GM19455 (cell line): Measurements from ENCODE around the gene DDHD1.
"Not testable (repeated sequence)": the region's sequence is repeated elsewhere in the genome, so short reads cannot be mapped to it uniquely, and the experiment has no call there.

ENCODE experiments used
- ATAC-seq: cut with Tn5 transposase; IDR thresholded peaks from one replicate; pipeline ENCODE4 v1.9.1; 2021; ENCODE audit not compliant: unreplicated experiment

The DDHD1 gene

DNA sequence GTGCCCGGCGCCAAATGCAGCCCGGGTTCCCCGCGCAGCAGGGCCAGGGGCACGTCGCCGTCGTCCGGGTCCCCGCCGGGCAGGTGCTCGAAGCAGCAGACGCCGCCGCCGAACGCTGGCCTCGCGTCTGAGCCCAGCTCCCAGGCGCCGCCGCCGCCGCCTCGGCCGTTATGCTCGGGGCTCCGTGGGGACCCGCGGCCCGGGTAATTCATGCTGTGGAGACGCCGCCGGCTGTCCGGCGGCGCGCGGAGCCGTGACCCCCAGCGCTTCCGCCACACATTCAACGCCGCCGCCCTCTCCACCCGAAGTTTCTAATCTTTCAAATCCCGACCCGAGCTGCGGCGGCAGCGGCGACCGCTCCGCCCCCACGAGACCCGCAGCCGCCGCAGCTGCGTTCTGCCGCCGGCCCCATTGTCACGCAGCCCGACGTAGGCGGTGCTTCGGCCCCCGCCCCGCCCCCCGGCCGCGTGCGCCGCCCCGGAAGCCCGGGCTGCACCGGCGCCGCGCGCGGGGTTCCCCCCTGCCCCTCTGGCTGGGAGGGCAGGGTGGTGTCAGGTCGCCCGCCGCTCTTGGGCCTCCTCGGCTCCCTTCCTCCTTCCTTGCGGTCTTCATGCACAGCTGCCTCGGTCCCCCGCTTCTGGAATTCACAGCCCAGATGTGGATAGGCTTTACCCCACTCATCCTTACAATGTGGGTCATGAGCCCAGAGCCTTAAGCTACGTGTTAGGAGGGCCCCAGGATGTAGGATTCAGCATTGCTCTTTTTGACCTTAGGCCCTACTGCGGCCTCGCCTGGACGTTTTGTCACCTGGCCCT lies at the start of gene DDHD1:
Gene DDHD1, minus strand, starts transcription at position 437 of the 815 bp plus-strand sequence. Its CDS starts 225 bp downstream, at position 212.
- peak; percentile 66 for ATAC-seq

DNA sequence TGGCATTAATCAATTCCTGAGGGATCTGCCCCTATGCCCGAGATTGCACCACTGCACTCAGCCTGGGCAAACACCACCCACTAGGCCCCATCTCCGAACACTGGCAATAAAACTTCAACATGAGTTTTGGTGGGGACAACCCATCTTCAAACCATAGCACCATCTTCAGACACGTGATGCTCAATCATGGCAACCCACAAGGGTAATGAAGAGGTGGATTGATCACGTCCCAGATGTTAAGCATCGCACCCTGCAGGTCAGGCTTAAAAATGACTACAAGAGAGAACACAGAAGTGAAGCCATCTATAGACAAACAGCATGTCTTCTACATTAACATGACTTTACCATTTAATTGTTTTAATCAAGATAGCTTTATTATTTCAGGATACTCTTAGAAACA lies 42.8 kb upstream of the DDHD1 start:
- ATAC-seq: no peak

DNA sequence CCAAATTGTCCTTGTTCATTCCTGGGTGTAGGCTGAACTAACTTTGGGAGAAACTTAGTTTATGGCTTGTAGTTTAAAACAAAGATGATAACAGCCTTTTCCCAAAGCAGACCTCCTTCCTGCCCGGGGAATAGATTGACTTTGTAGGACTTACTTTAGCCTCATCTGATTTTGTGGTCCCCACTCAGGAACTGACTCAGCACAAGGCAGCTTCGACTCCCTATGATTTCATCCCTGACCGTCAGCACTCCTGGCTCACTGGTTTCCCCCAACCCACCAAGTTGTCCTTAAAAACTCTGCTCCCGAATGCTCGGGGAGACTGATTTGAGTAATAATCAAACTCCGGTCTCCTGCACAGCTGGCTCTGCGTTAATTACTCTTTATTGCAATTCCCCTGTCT lies 40.1 kb upstream of the DDHD1 start:
- no peak for ATAC-seq

DNA sequence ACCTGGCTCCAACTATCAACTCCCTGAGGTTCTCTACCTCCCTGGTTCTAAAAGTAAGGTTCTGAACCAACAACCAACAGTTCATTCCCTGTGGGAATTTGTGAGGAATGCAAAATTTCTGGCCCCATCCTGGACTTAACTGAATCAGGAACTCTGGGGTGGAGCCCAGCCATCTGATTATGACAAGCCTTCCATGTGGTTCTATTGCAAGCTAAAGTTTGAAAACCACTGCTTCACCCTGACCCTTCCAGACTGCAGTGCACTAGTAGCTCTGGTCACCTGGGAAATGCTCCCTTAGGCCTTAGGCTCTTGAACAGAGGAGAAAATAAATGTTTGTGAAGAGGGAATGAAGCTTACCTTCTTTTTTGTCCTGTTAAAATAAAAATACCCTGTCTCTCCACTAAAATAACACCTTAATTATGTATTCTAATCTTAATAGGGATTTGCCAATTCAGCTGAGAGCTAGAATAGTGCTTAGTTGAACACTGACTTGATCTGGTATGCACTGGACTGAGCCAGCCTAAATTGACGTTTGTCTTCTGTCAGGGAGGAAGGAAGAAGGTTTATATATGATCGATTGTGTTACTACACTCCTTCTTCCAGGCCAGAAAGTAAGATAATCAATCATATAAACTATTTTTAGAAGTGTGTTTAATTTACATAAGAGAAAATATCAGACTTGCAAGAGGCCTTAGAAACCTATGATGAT lies 39.1 kb upstream of the DDHD1 start:
- no peak for ATAC-seq

DNA sequence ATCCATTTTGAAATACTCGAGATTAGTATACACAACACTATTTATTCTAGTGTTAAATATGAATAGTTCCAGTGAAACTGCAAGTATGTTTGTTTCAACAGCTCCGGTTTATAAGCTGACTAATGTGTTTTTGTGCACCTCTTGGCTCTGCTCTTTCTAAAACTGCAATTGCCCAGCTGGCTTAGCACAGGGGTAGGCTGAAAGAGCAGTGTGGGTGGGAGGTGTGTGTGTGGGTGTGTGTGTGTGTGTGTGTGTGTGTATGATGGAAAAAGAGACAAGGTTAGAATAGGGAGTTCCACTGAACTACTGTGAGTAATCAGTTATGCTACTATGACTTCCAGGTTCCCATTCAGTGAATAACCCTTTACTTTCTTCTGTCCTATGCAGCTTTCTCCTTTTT lies 37.8 kb upstream of the DDHD1 start:
- no peak for ATAC-seq

DNA sequence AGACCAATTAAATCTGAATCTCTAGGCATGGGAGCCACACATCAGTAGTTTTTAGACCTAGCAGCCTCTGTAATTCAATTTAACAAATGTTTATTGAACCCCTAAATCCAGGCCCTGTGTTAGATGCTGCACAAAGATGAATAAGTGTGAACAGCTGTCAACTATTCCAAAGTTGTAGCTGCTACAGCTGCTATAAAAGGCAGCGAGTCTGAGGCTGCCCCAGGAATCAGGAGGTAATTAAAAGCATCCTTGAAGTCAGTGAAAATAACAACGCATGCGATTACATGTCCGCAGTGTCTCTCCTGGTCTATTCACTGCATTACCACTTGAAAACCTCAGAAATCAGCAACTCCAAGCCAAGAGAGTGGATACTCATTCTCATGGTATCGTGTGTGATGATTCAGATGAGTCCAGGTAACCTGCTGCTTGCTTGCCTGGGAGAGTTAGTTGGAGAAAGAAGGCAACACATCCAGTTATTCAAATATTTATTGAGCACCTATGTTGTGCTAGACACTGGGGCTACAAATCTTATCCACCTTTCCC lies 34.9 kb upstream of the DDHD1 start:
- ATAC-seq: no peak

DNA sequence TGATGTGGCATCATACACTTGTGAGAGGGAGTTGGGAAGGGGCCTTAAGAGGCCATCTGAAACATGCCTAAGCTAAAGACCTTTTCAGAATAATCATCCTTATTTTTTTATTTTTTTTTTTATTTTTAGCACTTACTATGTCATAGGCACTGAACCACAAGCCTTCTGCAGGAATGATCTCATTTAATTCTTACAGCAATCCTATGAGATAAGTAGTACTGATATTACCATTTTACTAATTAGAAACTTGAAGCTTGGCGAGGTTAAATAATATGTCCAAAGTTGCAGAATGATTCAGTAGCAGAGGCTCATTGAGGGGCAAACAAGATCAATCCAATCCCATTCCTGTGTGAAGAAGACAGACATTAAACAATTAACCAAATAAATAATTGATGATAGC lies 33.4 kb upstream of the DDHD1 start:
- ATAC-seq: no peak

DNA sequence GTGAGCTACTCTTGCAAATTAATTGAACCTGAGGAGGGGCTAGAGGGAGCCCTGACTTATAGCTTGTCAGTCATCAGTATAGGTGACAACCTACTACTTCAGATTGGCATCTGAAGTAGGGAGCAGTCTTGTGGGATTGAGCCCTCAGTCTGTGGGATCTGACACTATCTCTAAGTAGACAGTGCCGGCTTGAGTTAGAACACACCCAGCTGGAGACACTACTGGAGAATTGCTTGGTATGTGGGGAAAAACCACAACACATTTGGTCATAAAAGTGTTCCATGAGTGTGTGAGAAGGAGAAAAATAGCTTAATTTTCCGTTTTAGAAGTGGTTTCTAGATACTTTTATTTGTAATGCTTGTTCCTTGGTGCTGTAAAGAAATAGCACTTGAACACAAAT lies 30.5 kb upstream of the DDHD1 start:
- ATAC-seq: no peak

DNA sequence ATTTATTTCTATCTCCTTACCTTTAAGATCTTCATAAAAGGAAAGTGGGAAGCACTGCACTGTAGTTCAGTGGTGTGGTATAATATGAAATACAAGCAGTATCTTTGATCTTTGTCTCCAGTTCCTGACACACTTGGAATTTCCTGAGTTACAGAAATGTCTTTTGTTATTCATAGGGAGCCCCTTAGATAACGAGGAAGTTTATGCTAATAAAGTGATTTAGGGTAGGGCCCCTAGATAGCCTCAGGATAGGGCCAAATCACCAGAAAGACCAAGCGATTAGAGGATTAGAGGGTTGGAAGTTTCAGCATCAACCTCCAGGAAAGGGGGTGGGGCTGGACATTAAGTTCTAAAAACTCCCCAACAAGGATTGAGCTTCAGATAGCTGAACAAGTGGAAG lies 29.9 kb upstream of the DDHD1 start:
- no peak for ATAC-seq

DNA sequence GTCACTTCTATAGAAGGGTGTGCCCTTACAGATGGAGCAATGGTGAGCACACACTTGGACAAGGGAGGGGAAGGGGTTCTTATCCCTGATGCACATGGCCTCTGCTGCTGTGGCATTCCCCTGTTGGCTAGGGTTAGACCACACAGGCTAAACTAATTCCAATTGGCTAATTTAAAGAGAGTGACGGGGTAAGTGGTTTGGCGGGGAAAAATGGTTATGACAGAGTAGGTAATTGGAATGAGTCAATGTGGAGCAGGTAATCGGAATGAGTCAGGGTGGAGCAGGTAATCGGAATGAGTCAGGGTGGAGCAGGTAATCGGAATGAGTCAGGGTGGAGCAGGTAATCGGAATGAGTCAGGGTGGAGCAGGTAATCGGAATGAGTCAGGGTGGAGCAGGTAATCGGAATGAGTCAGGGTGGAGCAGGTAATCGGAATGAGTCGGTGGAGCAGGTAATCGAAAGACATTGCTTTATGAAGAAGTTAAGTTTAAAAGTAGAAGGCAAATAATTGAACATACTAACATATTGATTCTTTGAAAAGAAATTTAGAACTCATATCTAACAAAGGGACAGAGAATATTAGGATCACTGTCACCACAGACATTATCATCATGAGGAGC lies 28.4 kb upstream of the DDHD1 start:
- not testable (repeated sequence) for ATAC-seq

DNA sequence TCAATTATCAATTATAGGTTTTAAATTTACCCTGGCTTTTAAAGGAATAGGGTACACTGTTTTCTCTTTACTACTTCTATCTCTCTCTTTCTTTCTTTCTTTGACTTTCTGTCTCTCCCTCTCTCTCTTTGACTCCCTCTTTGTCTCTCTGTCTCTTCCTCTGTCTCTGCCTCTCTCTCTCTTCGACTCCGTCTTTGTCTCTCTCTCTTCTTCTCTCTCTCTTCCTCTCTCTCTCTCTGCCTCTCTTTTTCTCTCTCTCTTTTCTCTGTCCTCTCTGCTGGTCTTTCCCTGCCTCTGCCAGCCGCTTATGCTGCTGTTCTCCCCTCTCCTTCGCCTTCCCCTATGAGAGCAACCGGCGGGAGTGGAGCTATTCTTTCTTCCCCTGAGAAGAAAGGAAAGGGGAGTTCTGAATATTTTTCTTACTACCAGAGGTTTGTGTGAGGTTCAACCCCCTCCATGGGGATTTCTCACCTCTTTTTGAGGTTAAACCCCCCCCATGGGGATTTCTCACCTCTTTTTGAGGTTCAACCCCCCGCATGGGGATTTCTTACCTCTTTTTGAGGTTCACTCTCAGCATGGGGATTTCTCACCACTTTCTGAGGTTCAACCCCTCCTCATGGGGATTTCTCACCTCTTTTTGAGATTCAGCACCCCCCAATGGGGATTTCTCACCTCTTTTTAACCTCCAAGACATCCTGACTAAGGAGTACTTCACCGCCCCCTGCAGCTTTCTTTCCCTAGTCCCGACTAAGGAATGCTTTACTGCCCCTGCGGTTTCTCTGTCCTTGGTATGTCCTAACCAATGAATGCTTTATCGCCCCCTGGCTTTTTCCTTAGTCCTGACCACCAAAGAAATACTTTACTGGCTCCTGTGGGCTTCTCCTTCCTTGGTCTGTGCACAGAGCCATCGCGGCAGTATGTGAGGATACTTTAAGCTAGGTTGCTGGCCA lies 27.4 kb upstream of the DDHD1 start:
- no peak for ATAC-seq

DNA sequence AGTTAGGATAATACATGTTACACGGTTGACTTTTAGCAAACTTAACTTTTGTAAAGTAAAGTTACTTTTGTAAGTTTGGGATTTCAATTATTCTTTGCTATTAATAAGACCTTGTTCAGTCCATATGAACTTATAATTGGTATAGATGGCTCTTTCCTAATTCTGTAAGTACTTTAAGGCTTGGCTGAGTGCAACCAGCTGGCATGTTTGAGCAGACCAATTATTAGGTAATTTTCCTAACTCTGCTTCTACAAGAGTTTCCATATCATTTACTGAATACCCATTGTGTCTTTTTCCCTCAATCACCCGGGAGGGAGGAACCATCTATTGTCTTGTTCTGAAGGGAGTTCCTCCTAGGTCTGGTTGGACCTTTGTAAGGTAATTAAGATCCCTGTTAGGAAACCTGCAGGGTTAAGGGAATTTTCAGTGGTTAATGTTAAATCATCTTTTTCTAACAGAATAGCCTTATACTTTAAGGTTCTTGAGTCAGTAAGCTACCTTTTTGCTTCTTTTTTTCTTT lies 26.4 kb upstream of the DDHD1 start:
- not testable (repeated sequence) for ATAC-seq

DNA sequence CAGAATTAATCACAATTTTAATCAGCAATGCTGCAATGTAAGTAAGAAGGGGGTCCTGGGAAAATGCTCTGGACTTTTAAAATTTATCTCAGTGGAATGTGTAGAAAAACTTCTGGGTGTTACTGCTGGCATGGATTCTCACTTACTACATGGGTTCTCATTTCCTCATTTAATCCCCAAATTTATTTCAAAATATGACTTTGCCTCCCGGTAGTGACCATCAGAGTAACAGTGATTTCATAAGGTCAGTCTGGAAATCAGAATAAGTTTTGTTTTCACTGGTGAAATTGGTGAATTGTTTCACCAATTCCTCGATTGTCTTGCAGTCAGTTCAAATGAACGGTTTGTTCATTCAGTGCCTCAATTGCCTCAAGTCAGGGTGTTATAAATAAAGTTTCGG lies 22.3 kb upstream of the DDHD1 start:
- no peak for ATAC-seq

DNA sequence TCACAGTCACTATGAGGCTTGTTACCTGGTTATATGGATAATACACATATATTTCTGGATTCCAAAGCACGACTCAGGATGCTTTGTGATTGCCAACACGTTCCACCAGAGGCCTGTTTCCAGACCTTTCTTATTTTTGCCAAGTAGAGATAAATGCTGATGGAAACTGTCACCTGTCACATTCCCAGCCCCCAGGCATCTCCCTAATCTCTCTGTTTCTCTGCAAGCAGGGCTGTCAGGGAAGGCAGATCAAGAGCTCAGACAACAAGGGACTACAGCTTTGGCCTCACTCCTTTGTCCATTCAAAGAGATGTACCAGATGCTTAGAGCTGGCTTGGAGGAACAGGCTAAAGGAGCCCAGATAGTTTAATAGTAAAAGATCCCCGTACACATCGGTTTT lies 21.8 kb upstream of the DDHD1 start:
- no peak for ATAC-seq

DNA sequence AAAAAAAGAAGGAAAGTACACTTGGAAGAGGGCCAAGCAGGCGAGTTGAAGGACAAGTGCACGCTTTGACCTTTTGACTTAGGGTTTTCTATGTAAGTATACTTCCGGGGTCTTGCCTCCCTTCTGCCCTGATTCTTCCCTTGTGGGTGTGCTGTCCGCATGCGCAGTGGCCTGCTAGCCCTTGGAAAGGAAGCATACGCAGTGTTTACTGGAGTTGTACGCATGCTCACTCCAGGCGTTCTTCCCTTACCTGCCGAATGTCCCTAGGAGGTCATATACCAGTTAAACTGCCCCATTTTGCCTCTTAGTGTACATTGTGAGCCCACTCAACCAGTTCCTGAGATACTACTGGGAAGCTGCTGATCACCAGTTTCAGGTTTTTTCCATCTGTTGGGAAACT lies 15.7 kb upstream of the DDHD1 start:
- no peak for ATAC-seq

DNA sequence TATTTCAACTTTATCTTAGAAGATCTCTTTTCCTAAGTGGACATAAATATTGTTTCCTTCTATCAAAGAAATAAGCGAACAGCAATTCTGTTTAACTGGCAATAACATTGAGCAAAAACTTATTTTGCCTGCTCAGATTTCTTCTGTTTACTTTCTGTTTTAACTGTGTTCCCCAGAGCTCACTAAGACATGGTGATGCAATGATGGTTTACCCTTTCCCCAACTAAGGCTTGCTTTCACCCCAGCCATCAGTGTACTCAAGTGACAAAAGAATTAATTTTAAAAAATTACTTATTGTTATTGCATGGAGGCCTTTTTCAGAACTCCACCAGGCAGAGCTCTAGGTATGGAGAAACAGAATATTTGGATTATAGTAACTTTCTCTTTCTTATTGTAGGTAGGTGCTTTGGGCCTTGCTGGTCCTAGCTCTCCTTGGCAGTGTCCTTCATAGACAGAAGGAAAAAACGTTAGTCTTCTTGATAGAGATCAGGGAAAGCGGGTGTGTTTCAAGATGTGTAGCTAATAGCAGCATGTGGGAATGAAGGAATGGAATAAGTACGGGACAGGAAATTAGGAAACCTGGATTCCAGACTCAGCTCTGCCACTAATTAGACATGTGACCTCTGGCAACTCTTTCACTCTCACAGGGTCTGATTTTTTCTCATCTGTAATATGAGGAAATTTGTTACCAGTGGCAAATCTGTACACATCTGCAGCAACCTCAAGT lies 14.6 kb upstream of the DDHD1 start:
- ATAC-seq: no peak

DNA sequence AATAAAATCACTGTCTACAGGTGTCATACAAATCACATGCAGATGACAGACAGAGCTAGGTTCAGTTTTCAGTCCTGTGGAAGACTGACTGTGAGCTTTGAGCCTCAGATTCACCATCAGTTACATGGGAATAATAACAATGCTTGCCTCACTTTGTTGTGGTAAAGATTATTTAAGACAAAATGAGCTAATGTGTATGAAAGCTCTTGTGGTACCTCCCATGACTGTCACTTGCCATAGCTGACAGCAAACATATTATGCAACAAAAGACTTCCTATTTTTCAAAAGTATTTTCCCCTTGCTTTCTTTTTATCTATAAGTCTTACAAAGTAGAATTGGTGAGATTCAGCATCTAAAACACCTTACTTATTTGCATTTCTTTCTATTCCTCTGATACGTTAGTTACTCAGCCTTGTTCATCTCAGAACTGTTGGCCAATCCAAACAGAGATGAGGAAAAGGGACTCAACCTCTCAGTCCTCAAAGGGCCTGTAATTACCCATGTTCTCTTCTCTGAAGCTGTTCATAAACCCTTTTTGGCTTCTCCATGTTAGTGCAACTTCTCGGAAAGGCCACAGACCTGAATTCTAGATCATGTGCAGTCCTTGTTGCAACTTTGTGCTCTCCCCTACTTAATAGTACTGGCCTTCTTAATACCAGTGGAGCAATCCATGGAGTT lies 8.8 kb upstream of the DDHD1 start:
- no peak for ATAC-seq

DNA sequence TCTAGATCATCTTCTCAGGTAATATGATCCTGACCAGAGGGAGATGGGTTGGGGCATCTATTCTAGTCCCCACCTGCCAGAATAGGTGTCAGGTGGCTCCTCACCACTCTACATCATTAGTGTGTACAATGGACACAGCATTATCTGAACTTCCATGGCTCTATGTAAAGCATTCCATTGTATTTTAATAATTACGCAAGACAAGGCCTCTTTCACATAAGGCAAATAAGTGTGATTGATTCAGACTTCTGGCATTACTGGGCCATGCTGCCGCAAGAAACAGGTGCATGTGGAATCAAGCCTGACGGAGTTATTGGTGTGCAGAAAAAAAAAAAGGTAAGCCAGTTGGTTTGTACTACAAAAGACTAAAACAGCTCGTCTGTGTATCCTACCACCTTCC lies 3.1 kb upstream of the DDHD1 start:
- ATAC-seq: no peak

DNA sequence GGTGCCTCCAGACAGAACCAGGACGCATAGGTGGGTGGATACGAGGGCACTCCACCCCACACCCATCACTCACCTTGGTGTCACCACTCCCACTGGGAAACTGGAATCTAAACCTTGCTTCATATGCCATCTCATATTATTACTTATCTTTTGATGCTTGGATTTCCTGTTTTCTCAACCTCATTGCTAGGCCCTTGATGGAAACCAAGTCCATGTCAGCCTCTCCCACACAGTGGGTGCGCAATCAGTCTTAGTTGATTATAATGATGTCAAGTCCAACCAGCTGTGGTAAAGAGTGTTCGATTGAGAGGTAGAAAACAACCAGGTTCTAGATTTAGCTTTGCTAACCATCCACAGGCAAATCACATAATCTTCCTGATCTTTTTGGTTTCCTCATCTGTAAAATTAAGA lies 584 bp upstream of the DDHD1 start:
- no peak for ATAC-seq
